ENCODE results near the gene CCDC192. TPM values are rescaled to one million over a fixed set of nuclear protein-coding genes. Genes with fewer than 3 reads are reported as not detected.

The CCDC192 gene
- not detected in 2 replicates for total RNA-seq

GRCh38 chr5:127702926-127703561 is at the start of gene CCDC192:
TSS of gene CCDC192 (plus strand) at chr5:127703391. CDS start at chr5:127703446, 55 bp downstream.

Other genes starting within 250 kb of the CCDC192 start
- gene PRRC1, start 185.8 kb upstream of the CCDC192 start, total RNA-seq: 78.1 and 101 TPM in 2 replicates
- gene CTXN3, start 54.3 kb upstream of the CCDC192 start, total RNA-seq: not detected in 2 replicates

All from hair follicle dermal papilla cell (primary cell).